WERI-Rb-1 (cell line): ENCODE measurements around the gene TGM1.
"Not testable (repeated sequence)": the region's sequence is repeated elsewhere in the genome, so short reads cannot be mapped to it uniquely, and the experiment has no call there.

Experiments used
- DNase-seq: peaks from one replicate; pipeline ENCODE4 v3.0.0-alpha.2; 2020
- H3K27ac ChIP-seq: fragments of 250-450 bp; sonication (Bioruptor Pico); 2 replicates; pipeline ENCODE4 v1.5.1; 2020; ENCODE audit warnings: mild to moderate bottlenecking, moderate library complexity
- H3K27me3 ChIP-seq: fragments of 250-450 bp; sonication (Bioruptor Pico); 2 replicates; pipeline ENCODE4 v1.5.1; 2021; ENCODE audit warnings: mild to moderate bottlenecking, low read depth, moderate library complexity; ENCODE audit not compliant: insufficient read depth, severe bottlenecking
- H3K36me3 ChIP-seq: fragments of 250-450 bp; sonication (Bioruptor Pico); 2 replicates; pipeline ENCODE4 v1.5.1; 2020; ENCODE audit warnings: mild to moderate bottlenecking, moderate library complexity
- H3K4me3 ChIP-seq: 2 replicates; pipeline ENCODE4 v1.5.1; 2011; ENCODE audit warnings: low read depth, mild to moderate bottlenecking, control low read depth, low read length
- H3K9me3 ChIP-seq: fragments of 250-450 bp; sonication (Bioruptor Pico); 2 replicates; pipeline ENCODE4 v1.5.1; 2021; ENCODE audit warnings: mild to moderate bottlenecking, moderate library complexity; ENCODE audit not compliant: severe bottlenecking
- CTCF ChIP-seq: IDR thresholded peaks from 2 replicates; pipeline ENCODE4 v1.5.1; 2011; ENCODE audit warnings: low read depth, mild to moderate bottlenecking, control low read depth, inconsistent platforms, low read length

TGM1 gene

GRCh38 chr14:24207104-24207551, 55.8 kb downstream of the TGM1 start:
- Histone ChIP-seq H3K27me3 (no peaks in the 10 kb centered on the region), H3K27ac (no peak overlapping the region), H3K4me3 (no peak overlapping the region), H3K36me3 (peaks cover 57% of the 10 kb centered on the region), H3K9me3 (peaks cover 4% of the 10 kb centered on the region)
- no peak for DNase-seq
- TF ChIP-seq CTCF, result no peak

DNA sequence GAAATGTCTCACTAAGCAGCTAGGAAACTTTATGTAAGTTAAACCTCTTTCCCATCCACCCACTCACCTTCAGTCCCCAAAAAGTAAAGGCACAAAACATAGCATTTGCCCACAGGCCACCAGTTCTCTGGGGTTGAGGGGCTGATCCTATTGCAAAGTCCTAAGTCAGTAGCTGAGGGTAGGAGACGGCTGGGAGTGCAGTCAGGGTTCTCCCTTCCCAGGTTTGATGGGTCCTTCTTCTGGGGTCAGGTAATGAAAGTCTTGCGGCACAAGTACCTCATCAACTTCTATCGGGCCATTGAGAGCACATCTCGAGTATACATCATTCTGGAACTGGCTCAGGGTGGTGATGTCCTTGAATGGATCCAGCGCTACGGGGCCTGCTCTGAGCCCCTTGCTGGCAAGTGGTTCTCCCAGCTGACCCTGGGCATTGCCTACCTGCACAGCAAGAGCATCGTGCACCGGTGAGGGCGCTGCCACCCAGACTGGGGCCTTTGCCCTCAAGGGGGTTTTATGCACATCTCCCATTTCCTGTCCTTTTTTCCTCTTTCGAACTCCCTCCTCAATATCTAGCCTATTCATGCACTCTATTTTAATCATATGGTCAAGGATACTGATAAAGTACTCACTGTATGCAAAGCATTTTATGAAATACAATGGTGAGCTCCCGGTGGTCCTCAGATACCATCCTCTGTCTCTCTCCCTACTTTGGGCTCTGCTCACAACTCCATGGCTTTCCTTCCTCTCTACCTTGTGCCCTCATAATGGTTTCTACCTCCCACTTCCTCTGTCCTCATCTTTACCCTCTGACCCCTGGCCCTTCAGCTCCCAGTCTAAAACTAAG, 56.5 kb downstream of the TGM1 start:
- Histone ChIP-seq H3K27ac (no peak overlapping the region), H3K36me3 (peaks cover 61% of the 10 kb centered on the region), H3K9me3 (peaks cover 8% of the 10 kb centered on the region), H3K4me3 (no peak overlapping the region), H3K27me3 (no peaks in the 10 kb centered on the region)
- no peak for DNase-seq
- TF ChIP-seq CTCF, result no peak

- Histone ChIP-seq H3K27me3 (no peaks in the 10 kb centered on the region), H3K27ac (peak overlapping the region; percentile 40), H3K9me3 (peaks cover 12% of the 10 kb centered on the region), H3K36me3 (peaks cover 52% of the 10 kb centered on the region), H3K4me3 (no peak overlapping the region)
- no peak for DNase-seq
- no peak for TF ChIP-seq CTCF
These were observed 58.5 kb downstream of the TGM1 start for GRCh38 chr14:24204163-24205146.

DNA sequence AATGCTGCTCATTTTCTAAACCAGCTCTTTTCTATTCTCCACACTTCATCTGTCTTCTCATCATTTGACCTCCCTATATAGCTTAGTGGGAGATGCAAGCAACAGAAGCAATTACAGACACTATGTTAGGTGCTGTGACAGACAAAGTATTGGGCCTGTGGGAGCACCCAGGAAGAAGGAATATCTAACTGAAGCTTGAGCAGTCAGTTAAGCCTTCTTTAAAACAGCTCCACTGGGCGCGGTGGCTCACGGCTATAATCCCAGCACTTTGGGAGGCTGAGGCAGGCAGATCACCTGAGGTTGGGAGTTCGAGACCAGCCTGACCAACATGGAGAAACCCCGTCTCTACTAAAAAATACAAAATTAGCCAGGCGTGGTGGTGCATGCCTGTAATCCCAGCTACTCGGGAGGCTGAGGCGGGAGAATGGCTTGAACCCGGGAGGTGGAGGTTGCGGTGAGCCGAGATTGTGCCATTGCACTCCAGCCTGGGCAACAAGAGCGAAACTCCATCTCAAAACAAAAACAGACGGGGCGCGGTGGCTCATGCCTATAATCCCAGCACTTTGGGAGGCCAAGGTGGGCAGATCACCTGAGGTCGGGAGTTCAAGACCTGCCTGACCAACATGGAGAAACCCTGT, 59.6 kb downstream of the TGM1 start:
- Histone ChIP-seq H3K9me3 (peaks cover 12% of the 10 kb centered on the region), H3K36me3 (peaks cover 48% of the 10 kb centered on the region), H3K27ac (peak overlapping the region; percentile 40)
- DNase-seq, H3K4me3 ChIP-seq, H3K27me3 ChIP-seq: not testable (repeated sequence)

DNA sequence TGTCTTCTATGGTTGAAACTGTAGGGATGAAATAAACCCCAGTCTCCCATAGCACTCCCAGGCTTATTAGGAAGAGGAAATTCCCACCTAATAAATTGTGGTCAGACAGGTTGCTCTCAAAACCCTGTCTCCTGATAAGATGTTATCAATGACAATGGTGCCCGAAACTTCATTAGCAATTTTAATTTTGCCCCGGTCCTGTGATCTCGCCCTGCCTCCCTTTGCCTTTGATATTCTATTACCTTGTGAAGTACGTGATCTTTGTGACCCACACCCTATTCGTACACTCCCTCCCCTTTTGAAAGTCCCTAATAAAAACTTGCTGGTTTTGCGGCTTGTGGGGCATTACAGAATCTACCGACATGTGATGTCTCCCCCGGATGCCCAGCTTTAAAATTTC, 60.4 kb downstream of the TGM1 start:
- not testable (repeated sequence) for H3K27me3 ChIP-seq, DNase-seq, H3K27ac ChIP-seq, H3K4me3 ChIP-seq
- Histone ChIP-seq H3K9me3 (peaks cover 12% of the 10 kb centered on the region), H3K36me3 (peaks cover 40% of the 10 kb centered on the region)
